ENCODE results near the gene DDX3X. TPM values are rescaled to one million over a fixed set of nuclear protein-coding genes. Genes with fewer than 3 reads are reported as not detected.
"Not testable (repeated sequence)": the region's sequence is repeated elsewhere in the genome, so short reads cannot be mapped to it uniquely, and the experiment has no call there.

DDX3X gene
- total and polyA plus RNA-seq, 7 experiments from 2014 or later = 209 to 790 (median 295) TPM

DNA sequence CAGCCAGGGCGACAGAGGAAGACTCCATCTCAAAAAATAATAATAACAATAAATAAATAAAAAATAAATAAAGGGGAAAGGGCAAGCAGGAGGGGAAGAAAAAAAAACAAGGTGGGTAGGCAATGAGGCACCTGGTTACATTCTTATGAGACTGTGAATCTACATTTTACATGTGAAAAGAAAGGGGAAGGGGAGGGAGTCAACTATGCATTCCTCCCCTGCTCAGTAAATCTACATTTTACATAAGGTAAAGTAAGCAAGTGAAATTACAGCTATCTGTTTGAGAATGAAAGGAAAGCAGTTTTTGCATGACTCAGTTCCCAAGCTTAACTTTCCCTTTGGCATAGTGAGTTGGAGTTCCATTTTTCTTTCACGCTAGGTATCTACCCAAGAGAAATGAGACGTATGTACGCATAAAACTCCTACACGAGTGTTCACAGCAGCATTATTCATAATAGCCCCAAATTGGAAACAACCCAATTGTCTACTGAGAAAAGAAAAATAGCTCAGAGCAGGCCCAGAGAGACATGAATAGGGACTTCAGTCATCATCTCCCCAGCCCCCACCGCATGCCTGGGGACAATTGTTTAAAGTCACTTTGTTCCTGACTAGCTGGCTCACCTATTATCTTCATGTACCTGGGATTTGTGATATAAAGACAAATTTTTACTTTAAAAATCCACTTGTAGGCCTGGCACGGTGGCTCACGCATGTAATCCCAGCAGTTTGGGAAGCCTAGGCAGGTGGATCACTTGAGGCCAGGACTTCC is 52.4 kb downstream of the DDX3X start:
- Mint-ChIP-seq H3K4me3 (no peak overlapping the region), H3K36me3 (peaks cover 0 to 3% (median 0%) of the 10 kb centered on the region in 5 donors), H3K27ac (peak overlapping the region in 1 of 9 donors; percentile 29), H3K27me3 (no peaks in the 10 kb centered on the region), H3K9me3 (peaks cover 0 to 7% (median 0%) of the 10 kb centered on the region in 11 donors), H3K4me1 (peaks cover 0 to 21% (median 15%) of the 10 kb centered on the region in 7 donors)
- no peak overlapping the region for H3K27ac ChIP-seq (ENCODE audit: low read depth, low read length)
- POLR2A ChIA-PET = no interaction called here
- no peaks in the 10 kb centered on the region for H3K27me3 ChIP-seq (ENCODE audit: control insufficient read depth in 2 of 2, insufficient read depth in 2 of 2, low read length in 2 of 2)
- no peaks in the 10 kb centered on the region for H3K36me3 ChIP-seq (ENCODE audit: control insufficient read depth in 2 of 3, insufficient read depth in 3 of 3, low read length in 3 of 3)
- ATAC-seq = no peak
- intact Hi-C loops (cut with micrococcal nuclease) = no loop called here
- peaks cover 0 to 5% of the 10 kb centered on the region in 2 donors for H3K4me1 ChIP-seq (ENCODE audit: control insufficient read depth in 2 of 2, insufficient read depth in 2 of 2, low read length in 2 of 2)
- no peak for DNase-seq
- no peak overlapping the region for H3K4me3 ChIP-seq (ENCODE audit: low read length)
- CTCF ChIA-PET = no interaction called here
- no peaks in the 10 kb centered on the region for H3K9me3 ChIP-seq (ENCODE audit: control insufficient read depth in 2 of 3, low read length in 3 of 3)

DNA sequence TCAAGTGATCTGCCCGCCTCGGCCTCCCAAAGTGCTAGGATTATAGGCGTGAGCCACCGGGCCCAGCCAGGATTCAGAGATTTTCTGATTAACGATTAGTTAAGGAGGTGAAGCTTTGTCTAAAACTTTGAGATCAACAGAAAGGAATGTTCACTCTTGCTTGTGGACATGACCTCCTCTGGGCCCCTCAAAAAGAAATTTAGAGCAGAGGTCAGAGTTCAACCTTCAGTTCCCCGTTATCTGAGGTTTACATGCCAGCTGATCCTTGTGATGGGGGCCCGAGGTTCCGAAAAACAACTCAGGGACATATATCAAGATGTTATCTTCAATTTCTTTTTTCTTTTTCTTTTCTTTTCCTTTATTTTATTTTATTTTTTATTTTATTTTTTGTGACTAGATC is 54.6 kb downstream of the DDX3X start:
- intact Hi-C loops (cut with micrococcal nuclease) = no loop called here

DNA sequence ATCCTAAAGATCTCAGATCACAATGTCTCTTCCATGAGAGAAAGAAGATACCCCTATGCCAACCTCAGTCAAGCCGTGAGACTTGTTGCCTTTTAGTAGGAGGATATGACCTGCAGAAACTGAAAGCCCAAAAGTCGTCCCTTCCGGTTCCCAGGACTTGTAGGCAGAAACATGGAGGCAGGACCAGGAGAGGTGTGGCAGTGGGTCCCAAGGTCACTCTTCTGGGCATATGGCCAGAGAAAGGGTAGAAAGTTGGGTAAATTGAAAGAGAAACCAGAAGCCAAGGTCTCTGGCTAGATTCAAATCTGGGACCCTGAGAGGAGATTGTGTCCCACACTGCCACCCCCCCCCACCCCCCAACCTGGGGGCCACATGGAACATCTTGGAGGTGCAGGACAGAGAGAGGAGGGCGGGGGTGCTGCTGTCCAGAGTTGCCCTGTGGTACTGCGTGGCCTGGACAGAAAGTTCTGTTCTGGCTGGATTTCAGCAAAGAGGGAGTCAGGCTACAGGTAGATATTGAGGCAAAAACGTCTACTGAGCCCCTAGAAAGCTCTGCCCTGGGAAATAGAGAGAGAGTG is 55.4 kb downstream of the DDX3X start:
- no peak overlapping the region for H3K27ac ChIP-seq (ENCODE audit: low read depth, low read length)
- Mint-ChIP-seq H3K4me3 (no peak overlapping the region), H3K36me3 (no peaks in the 10 kb centered on the region), H3K4me1 (peaks cover 0 to 2% (median 0%) of the 10 kb centered on the region in 7 donors), H3K9me3 (peaks cover 0 to 3% (median 0%) of the 10 kb centered on the region in 11 donors), H3K27me3 (no peaks in the 10 kb centered on the region), H3K27ac (no peak overlapping the region)
- ATAC-seq = no peak
- no peak for DNase-seq
- H3K36me3 ChIP-seq (ENCODE audit: control insufficient read depth in 2 of 3, insufficient read depth in 3 of 3, low read length in 3 of 3) = no peaks in the 10 kb centered on the region
- ChIA-PET CTCF (no interaction called here), POLR2A (no interaction called here)
- H3K4me1 ChIP-seq (ENCODE audit: control insufficient read depth in 2 of 2, insufficient read depth in 2 of 2, low read length in 2 of 2) = no peaks in the 10 kb centered on the region
- no peaks in the 10 kb centered on the region for H3K9me3 ChIP-seq (ENCODE audit: control insufficient read depth in 2 of 3, low read length in 3 of 3)
- H3K27me3 ChIP-seq (ENCODE audit: control insufficient read depth in 2 of 2, insufficient read depth in 2 of 2, low read length in 2 of 2) = no peaks in the 10 kb centered on the region
- H3K4me3 ChIP-seq (ENCODE audit: low read length) = no peak overlapping the region
- intact Hi-C loops (cut with micrococcal nuclease) = no loop called here

More for the DNA sequence above, 54.6 kb downstream of the DDX3X start:
- no peaks in the 10 kb centered on the region for H3K27me3 ChIP-seq (ENCODE audit: control insufficient read depth in 2 of 2, insufficient read depth in 2 of 2, low read length in 2 of 2)
- no peaks in the 10 kb centered on the region for H3K9me3 ChIP-seq (ENCODE audit: control insufficient read depth in 2 of 3, low read length in 3 of 3)
- DNase-seq = no peak
- ChIA-PET CTCF (no interaction called here), POLR2A (no interaction called here)
- ATAC-seq = no peak
- H3K27ac Mint-ChIP-seq = no peak overlapping the region
- peaks cover 0 to 8% (median 6%) of the 10 kb centered on the region in 7 donors for H3K4me1 Mint-ChIP-seq
- peaks cover 0 to 3% (median 0%) of the 10 kb centered on the region in 5 donors for H3K36me3 Mint-ChIP-seq
- H3K27ac ChIP-seq (ENCODE audit: low read depth, low read length) = no peak overlapping the region
- H3K4me3 ChIP-seq (ENCODE audit: low read length) = no peak overlapping the region
- no peaks in the 10 kb centered on the region for H3K36me3 ChIP-seq (ENCODE audit: control insufficient read depth in 2 of 3, insufficient read depth in 3 of 3, low read length in 3 of 3)
- H3K4me1 ChIP-seq (ENCODE audit: control insufficient read depth in 2 of 2, insufficient read depth in 2 of 2, low read length in 2 of 2) = no peaks in the 10 kb centered on the region
- no peaks in the 10 kb centered on the region for H3K27me3 Mint-ChIP-seq
- no peak overlapping the region for H3K4me3 Mint-ChIP-seq
- H3K9me3 Mint-ChIP-seq = peaks cover 0 to 4% (median 0%) of the 10 kb centered on the region in 11 donors

DNA sequence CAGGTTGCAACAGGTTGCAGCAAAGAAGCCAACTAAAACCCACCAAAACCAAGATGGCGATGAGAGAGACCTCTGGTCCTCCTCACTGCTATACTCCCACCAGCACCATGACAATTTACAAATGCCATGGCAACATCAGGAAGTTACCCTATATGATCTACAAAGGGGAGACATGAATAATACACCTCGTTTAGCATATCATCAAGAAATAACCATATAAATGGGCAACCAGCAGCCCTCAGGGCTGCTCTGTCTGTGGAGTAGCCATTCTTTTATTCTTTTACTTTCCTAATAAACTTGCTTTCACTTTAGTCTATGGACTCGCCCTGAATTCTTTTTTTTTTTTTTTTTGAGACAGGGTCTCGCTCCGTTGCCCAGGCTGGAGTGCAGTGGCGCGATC is 56.6 kb downstream of the DDX3X start:
- DNase-seq; H3K4me3 Mint-ChIP-seq; H3K4me3 ChIP-seq (ENCODE audit: low read length); POLR2A ChIA-PET; H3K4me1 ChIP-seq (ENCODE audit: control insufficient read depth in 2 of 2, insufficient read depth in 2 of 2, low read length in 2 of 2); H3K9me3 ChIP-seq (ENCODE audit: control insufficient read depth in 2 of 3, low read length in 3 of 3); H3K27me3 Mint-ChIP-seq; H3K27ac ChIP-seq (ENCODE audit: low read depth, low read length); H3K27ac Mint-ChIP-seq; H3K27me3 ChIP-seq (ENCODE audit: control insufficient read depth in 2 of 2, insufficient read depth in 2 of 2, low read length in 2 of 2); H3K36me3 ChIP-seq (ENCODE audit: control insufficient read depth in 2 of 3, insufficient read depth in 3 of 3, low read length in 3 of 3); H3K36me3 Mint-ChIP-seq; intact Hi-C loops (cut with micrococcal nuclease); ATAC-seq; CTCF ChIA-PET; H3K4me1 Mint-ChIP-seq; H3K9me3 Mint-ChIP-seq: not testable (repeated sequence)

DNA sequence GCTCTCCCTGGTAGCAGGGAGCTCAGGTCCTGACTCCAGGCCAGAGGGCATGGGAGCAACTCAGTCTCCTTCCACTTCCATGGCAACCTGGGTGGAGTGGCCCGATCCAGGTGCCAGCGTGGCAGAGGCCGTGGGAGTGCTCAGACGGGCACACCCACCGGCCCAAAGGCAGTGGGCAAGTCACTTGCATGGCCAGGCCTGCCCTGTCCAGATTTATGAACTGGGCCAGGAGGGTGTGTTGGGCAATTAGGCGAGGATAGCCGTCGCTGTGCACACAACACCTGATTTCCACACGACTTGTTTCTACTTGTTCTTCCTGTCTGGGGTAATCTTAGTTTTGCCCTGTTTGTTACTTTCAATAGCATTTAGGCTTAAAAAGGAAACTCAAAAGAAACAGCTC is 57.6 kb downstream of the DDX3X start:
- no peaks in the 10 kb centered on the region for H3K36me3 Mint-ChIP-seq

DNA sequence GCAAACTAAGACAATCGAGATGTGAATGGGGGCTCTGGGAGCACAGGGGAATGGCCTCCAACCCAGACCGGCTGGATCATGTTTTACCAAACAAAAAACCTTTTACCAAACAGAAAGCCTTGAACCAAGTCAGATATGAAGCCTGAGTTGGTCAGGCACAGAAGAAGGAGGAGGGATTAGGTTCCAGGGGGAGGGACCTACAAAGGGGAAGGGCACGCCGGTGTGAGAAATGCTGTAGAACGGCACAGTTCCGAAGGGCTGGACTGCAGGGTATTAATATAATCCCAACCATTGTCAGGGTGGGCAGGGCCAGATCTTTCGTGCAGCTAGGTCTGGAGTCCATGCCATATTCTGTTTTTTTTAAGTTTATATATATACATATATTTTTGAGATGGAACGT is 60.3 kb downstream of the DDX3X start:
- CTCF ChIA-PET = no interaction called here
- intact Hi-C loops (cut with micrococcal nuclease) = no loop called here
- DNase-seq (no peak), ATAC-seq (no peak)
- Mint-ChIP-seq H3K4me3 (no peak overlapping the region), H3K4me1 (peaks cover 0 to 4% (median 0%) of the 10 kb centered on the region in 7 donors), H3K27me3 (no peaks in the 10 kb centered on the region), H3K27ac (no peak overlapping the region), H3K9me3 (no peaks in the 10 kb centered on the region), H3K36me3 (no peaks in the 10 kb centered on the region)
- no peak overlapping the region for H3K27ac ChIP-seq (ENCODE audit: low read depth, low read length)
- no peaks in the 10 kb centered on the region for H3K4me1 ChIP-seq (ENCODE audit: control insufficient read depth in 2 of 2, insufficient read depth in 2 of 2, low read length in 2 of 2)
- H3K4me3 ChIP-seq (ENCODE audit: low read length) = no peak overlapping the region
- POLR2A ChIA-PET = no interaction called here
- no peaks in the 10 kb centered on the region for H3K27me3 ChIP-seq (ENCODE audit: control insufficient read depth in 2 of 2, insufficient read depth in 2 of 2, low read length in 2 of 2)
- H3K9me3 ChIP-seq (ENCODE audit: control insufficient read depth in 2 of 3, low read length in 3 of 3) = no peaks in the 10 kb centered on the region
- no peaks in the 10 kb centered on the region for H3K36me3 ChIP-seq (ENCODE audit: control insufficient read depth in 2 of 3, insufficient read depth in 3 of 3, low read length in 3 of 3)

More for the DNA sequence above, 57.6 kb downstream of the DDX3X start:
- H3K27ac Mint-ChIP-seq = peak overlapping the region in 1 of 9 donors; percentile 59
- peaks cover 0 to 3% (median 0%) of the 10 kb centered on the region in 11 donors for H3K9me3 Mint-ChIP-seq
- DNase-seq (no peak), ATAC-seq (no peak)
- no peaks in the 10 kb centered on the region for H3K36me3 ChIP-seq (ENCODE audit: control insufficient read depth in 2 of 3, insufficient read depth in 3 of 3, low read length in 3 of 3)
- H3K4me3 Mint-ChIP-seq = no peak overlapping the region
- peaks cover 0 to 4% (median 0%) of the 10 kb centered on the region in 7 donors for H3K4me1 Mint-ChIP-seq
- H3K27ac ChIP-seq (ENCODE audit: low read depth, low read length) = no peak overlapping the region
- H3K27me3 ChIP-seq (ENCODE audit: control insufficient read depth in 2 of 2, insufficient read depth in 2 of 2, low read length in 2 of 2) = no peaks in the 10 kb centered on the region
- no peaks in the 10 kb centered on the region for H3K9me3 ChIP-seq (ENCODE audit: control insufficient read depth in 2 of 3, low read length in 3 of 3)
- intact Hi-C loops (cut with micrococcal nuclease) = no loop called here
- ChIA-PET CTCF (no interaction called here), POLR2A (interaction anchor here (0.6 to 1.0 kb wide), 2 partner anchors 10 to 115 kb away, joined by 3 to 6 read pairs; no protein-coding TSS in a partner anchor)
- no peak overlapping the region for H3K4me3 ChIP-seq (ENCODE audit: low read length)
- no peaks in the 10 kb centered on the region for H3K27me3 Mint-ChIP-seq
- H3K4me1 ChIP-seq (ENCODE audit: control insufficient read depth in 2 of 2, insufficient read depth in 2 of 2, low read length in 2 of 2) = no peaks in the 10 kb centered on the region

DNA sequence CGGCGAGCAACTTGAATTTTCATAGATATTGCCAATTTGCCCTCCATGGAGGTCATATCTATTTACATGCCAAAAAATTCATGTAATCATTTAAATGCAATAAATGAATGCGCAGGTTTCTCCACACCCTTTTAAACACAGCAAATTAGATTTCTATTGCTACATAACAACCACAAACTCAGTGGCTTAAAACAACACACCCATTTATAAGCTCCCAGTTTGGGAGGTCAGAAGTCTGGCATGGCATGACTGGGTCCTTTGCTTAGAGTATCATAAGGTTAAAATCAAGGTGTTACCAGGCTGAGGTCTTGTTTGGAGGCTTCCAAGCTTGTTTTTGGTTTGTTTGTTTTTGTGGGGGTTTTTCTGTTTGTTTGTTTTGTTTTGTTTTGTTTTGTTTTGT is 63.3 kb downstream of the DDX3X start:
- no peak overlapping the region for H3K27ac Mint-ChIP-seq
- Histone ChIP-seq H3K9me3 (ENCODE audit: control insufficient read depth in 2 of 3, low read length in 3 of 3) (no peaks in the 10 kb centered on the region), H3K36me3 (ENCODE audit: control insufficient read depth in 2 of 3, insufficient read depth in 3 of 3, low read length in 3 of 3) (no peaks in the 10 kb centered on the region), H3K27me3 (ENCODE audit: control insufficient read depth in 2 of 2, insufficient read depth in 2 of 2, low read length in 2 of 2) (no peaks in the 10 kb centered on the region), H3K4me1 (ENCODE audit: control insufficient read depth in 2 of 2, insufficient read depth in 2 of 2, low read length in 2 of 2) (no peaks in the 10 kb centered on the region), H3K27ac (ENCODE audit: low read depth, low read length) (no peak overlapping the region), H3K4me3 (ENCODE audit: low read length) (no peak overlapping the region)
- intact Hi-C loops (cut with micrococcal nuclease) = no loop called here
- no peak overlapping the region for H3K4me3 Mint-ChIP-seq
- ChIA-PET POLR2A (interaction anchor here (0.9 to 1.1 kb wide), 2 partner anchors 14 to 62 kb away, joined by 3 to 4 read pairs; no protein-coding TSS in a partner anchor), CTCF (no interaction called here)
- H3K9me3 Mint-ChIP-seq = no peaks in the 10 kb centered on the region
- H3K27me3 Mint-ChIP-seq = no peaks in the 10 kb centered on the region
- ATAC-seq (no peak), DNase-seq (no peak)
- no peaks in the 10 kb centered on the region for H3K36me3 Mint-ChIP-seq
- peaks cover 0 to 2% (median 0%) of the 10 kb centered on the region in 7 donors for H3K4me1 Mint-ChIP-seq
